Ishikawa (cell line): ENCODE data around the gene UNC79.

Experiments
- CEBPB ChIP-seq: IDR thresholded peaks from 2 replicates; pipeline ENCODE4 v1.6.1; 2012
- CREB1 ChIP-seq: IDR thresholded peaks from 2 replicates; pipeline ENCODE4 v1.6.1; 2012; ENCODE audit warnings: low read depth
- EGR1 ChIP-seq: IDR thresholded peaks from 2 replicates; pipeline ENCODE4 v1.6.1; 2012
- EP300 ChIP-seq: IDR thresholded peaks from 2 replicates; pipeline ENCODE4 v1.6.1; 2012; ENCODE audit warnings: borderline replicate concordance
- FOXM1 ChIP-seq: IDR thresholded peaks from 2 replicates; pipeline ENCODE4 v1.6.1; 2012; ENCODE audit warnings: low read depth, borderline replicate concordance
- NFIC ChIP-seq: IDR thresholded peaks from 2 replicates; pipeline ENCODE4 v1.6.1; 2012
- RAD21 ChIP-seq: IDR thresholded peaks from 2 replicates; pipeline ENCODE4 v1.6.1; 2012; ENCODE audit warnings: low read depth
- TAF1 ChIP-seq: IDR thresholded peaks from 2 replicates; pipeline ENCODE4 v1.6.1; 2012; ENCODE audit warnings: low read depth, mild to moderate bottlenecking
- TCF12 ChIP-seq: IDR thresholded peaks from 2 replicates; pipeline ENCODE4 v1.6.1; 2012; ENCODE audit warnings: low read depth
- TEAD4 ChIP-seq: IDR thresholded peaks from 2 replicates; pipeline ENCODE4 v1.6.1; 2012
- YY1 ChIP-seq: IDR thresholded peaks from 2 replicates; pipeline ENCODE4 v1.6.1; 2012; ENCODE audit warnings: low read depth
- ZBTB7A ChIP-seq: IDR thresholded peaks from 2 replicates; pipeline ENCODE4 v1.6.1; 2012; ENCODE audit warnings: low read depth
- TF ChIP-seq, protein P1 (sequence below): IDR thresholded peaks from 2 replicates; pipeline ENCODE4 v1.6.1; 2012
- TF ChIP-seq, protein P2 (sequence below): IDR thresholded peaks from 2 replicates; pipeline ENCODE4 v1.6.1; 2012; ENCODE audit warnings: low read depth, mild to moderate bottlenecking
- TF ChIP-seq, protein P3 (sequence below): IDR thresholded peaks from 2 replicates; pipeline ENCODE4 v1.6.1; 2012

Gene UNC79

DNA sequence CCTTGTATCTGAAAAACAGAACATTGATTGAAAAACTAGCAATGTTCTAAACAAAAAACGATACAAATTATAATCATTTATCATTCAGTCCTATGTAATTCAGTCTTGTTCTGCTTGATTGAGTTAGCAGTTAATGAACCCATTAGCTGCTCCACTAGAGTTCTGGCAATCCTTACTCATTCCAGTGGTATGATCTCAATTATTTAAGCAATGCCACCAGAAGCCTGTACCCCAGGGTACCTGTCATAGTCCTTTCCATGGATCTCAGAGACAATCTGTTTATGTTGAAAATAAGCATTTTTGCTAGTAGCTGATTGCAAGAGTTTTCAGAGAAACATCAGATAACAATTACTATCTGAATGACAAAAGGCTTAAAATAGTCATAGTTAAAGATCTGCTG, 115.9 kb downstream of the UNC79 start:
- no peak for TF ChIP-seq FOXM1
- TF ChIP-seq TEAD4 = peak; percentile 59; the same call in 1 of the 2 replicates
- TF ChIP-seq NFIC = peak; percentile 62
- TF ChIP-seq, protein P1, sequence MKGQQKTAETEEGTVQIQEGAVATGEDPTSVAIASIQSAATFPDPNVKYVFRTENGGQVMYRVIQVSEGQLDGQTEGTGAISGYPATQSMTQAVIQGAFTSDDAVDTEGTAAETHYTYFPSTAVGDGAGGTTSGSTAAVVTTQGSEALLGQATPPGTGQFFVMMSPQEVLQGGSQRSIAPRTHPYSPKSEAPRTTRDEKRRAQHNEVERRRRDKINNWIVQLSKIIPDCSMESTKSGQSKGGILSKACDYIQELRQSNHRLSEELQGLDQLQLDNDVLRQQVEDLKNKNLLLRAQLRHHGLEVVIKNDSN = no peak
- no peak for TF ChIP-seq TAF1
- no peak for TF ChIP-seq CREB1
- TF ChIP-seq EGR1 = no peak
- no peak for TF ChIP-seq YY1
- no peak for TF ChIP-seq RAD21
- TF ChIP-seq, protein P2, sequence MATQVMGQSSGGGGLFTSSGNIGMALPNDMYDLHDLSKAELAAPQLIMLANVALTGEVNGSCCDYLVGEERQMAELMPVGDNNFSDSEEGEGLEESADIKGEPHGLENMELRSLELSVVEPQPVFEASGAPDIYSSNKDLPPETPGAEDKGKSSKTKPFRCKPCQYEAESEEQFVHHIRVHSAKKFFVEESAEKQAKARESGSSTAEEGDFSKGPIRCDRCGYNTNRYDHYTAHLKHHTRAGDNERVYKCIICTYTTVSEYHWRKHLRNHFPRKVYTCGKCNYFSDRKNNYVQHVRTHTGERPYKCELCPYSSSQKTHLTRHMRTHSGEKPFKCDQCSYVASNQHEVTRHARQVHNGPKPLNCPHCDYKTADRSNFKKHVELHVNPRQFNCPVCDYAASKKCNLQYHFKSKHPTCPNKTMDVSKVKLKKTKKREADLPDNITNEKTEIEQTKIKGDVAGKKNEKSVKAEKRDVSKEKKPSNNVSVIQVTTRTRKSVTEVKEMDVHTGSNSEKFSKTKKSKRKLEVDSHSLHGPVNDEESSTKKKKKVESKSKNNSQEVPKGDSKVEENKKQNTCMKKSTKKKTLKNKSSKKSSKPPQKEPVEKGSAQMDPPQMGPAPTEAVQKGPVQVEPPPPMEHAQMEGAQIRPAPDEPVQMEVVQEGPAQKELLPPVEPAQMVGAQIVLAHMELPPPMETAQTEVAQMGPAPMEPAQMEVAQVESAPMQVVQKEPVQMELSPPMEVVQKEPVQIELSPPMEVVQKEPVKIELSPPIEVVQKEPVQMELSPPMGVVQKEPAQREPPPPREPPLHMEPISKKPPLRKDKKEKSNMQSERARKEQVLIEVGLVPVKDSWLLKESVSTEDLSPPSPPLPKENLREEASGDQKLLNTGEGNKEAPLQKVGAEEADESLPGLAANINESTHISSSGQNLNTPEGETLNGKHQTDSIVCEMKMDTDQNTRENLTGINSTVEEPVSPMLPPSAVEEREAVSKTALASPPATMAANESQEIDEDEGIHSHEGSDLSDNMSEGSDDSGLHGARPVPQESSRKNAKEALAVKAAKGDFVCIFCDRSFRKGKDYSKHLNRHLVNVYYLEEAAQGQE = no peak
- TF ChIP-seq TCF12 = no peak
- TF ChIP-seq EP300 = peak; percentile 21; the same call in 1 of the 2 replicates
- TF ChIP-seq, protein P3, sequence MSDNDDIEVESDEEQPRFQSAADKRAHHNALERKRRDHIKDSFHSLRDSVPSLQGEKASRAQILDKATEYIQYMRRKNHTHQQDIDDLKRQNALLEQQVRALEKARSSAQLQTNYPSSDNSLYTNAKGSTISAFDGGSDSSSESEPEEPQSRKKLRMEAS = no peak
- 0 out of 2 replicates have a peak, but pooled peaks have one; percentile 24 for TF ChIP-seq CEBPB
- TF ChIP-seq ZBTB7A = no peak

DNA sequence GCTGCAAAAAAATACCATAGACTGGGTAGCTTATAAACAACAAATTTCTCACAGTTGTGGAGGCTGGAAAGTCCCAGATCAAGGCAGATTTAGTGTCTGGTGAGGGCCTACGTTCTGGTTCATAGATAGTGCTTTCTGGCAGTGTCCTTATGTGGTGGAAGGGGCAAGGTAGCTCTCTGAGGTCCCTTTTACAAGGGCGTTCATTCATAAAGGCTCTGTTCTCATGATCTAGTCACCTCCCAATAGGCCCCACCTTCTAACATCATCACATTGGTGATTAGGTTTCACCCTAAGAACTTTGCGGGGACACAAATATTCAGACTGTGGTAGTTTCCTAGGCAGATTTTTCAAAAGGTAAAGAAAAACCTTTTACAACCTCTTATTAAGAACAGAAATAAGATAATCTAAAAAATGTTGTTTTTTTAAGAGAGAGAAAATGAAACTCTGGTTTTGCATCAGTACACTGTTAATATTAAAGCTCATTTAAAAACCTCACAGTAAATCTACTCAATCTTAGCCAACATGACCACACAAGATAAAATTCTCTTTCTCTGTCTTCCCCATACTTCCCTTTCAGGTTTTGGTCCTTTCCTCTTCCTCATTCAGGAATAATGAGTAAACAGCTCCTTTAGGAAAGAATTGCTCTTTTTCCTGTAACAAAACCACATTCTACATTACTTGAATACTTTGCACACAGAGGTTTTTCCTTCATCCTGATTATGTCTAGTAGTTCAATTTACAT, 117.5 kb downstream of the UNC79 start:
- TF ChIP-seq, protein P1 = no peak
- TF ChIP-seq, protein P2 = no peak
- TF ChIP-seq EP300 (no peak), CEBPB (no peak), YY1 (no peak)

DNA sequence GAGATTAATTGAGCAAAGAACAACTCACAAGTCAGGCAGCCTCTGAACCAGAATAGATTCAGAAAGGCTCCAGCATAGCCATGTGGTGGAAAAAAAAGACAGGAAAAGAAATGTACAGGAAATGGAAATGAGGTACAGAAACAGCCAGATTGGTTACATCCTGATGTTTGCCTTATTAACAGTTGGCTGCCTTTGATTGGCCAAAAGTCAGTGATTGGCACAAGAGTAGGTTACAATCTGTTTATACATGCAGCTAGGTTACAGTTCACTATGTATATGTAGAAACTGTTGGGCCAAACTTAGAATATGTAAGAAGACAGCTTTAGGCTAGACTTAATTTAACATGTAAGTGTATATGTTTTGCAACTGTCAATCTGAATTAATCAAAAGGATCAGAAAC, 118.9 kb downstream of the UNC79 start:
- TF ChIP-seq TCF12 = no peak
- TF ChIP-seq, protein P1 = no peak
- TF ChIP-seq, protein P2 = no peak
- no peak for TF ChIP-seq FOXM1
- TF ChIP-seq, protein P3 = no peak
- no peak for TF ChIP-seq RAD21
- TF ChIP-seq YY1 = no peak
- TF ChIP-seq EGR1 = no peak
- TF ChIP-seq EP300 = no peak
- no peak for TF ChIP-seq CEBPB
- TF ChIP-seq NFIC = no peak
- TF ChIP-seq CREB1 = no peak
- no peak for TF ChIP-seq ZBTB7A
- no peak for TF ChIP-seq TAF1
- TF ChIP-seq TEAD4 = no peak

DNA sequence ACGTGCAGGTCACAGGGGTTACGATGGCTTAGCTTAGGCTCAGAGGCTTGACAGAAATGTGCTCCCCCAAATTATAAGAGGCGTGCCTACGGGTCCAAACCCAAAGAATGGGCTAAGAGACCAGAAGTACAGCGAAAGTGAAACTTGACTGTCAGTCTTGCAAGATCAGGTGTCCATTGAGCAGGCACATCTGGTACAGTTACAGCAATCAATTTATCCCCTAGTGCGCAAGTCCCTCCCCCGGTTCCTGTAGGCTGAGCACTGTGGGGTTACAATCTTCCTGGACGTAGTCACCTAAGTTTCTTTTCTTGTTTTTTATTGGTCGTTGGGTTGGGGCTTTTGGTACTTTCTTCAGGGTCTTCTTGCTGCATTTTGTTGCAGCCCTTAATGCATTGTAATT, 134.2 kb downstream of the UNC79 start:
- TF ChIP-seq, protein P2 = no peak
- TF ChIP-seq TAF1 (no peak), RAD21 (no peak), YY1 (no peak), TEAD4 (no peak)
- TF ChIP-seq, protein P3 = no peak
- TF ChIP-seq, protein P1 = no peak
